Upper lobe of left lung (tissue), 6 donors: ENCODE data around the gene PLCG2. TPM values are rescaled to one million over a fixed set of nuclear protein-coding genes. Genes with fewer than 3 reads are reported as not detected.
A peak's percentile ranks its signal among the peaks of the same experiment; 100 is the strongest.

Experiments
- ATAC-seq, 2 donors: fragments of 200-7000 bp; cut with Tn5 transposase; one replicate each; pipeline ENCODE4 v1.9.1; 2022; ENCODE audit warnings: mild to moderate bottlenecking in 2 of 2, moderate library complexity in 2 of 2; ENCODE audit not compliant: low FRiP score in 2 of 2
- DNase-seq, 2 donors: peaks; one replicate each; pipeline ENCODE4 v3.0.0-alpha.2; 2019 to 2020
- H3K27ac ChIP-seq, 4 donors: fragments of 200-600 bp; sonication (generic); one replicate each; pipeline ENCODE4 v1.5.1; 2016 to 2019
- H3K27me3 ChIP-seq, 4 donors: fragments of 200-600 bp; sonication (generic); one replicate each; pipeline ENCODE4 v1.5.1; 2017 to 2019
- H3K36me3 ChIP-seq, 4 donors: fragments of 200-600 bp; sonication (generic); one replicate each; pipeline ENCODE4 v1.5.1; 2016 to 2019
- H3K4me1 ChIP-seq, 4 donors: fragments of 200-600 bp; sonication (generic); one replicate each; pipeline ENCODE4 v1.5.1; 2018 to 2019
- H3K4me3 ChIP-seq, 4 donors: fragments of 200-600 bp; sonication (generic); one replicate each; pipeline ENCODE4 v1.5.1; 2017 to 2019; ENCODE audit warnings: mild to moderate bottlenecking in 2 of 4, moderate library complexity in 1 of 4
- H3K9me3 ChIP-seq, 4 donors: fragments of 200-600 bp; sonication (generic); one replicate each; pipeline ENCODE4 v1.5.1; 2018 to 2019
- EP300 ChIP-seq, 4 donors: sonication (generic); formaldehyde crosslinking; IDR thresholded peaks; one replicate each; pipeline ENCODE4 v1.5.1; 2017; ENCODE audit warnings: antibody characterized with exemption in 4 of 4, control low read depth in 2 of 4
- POLR2A ChIP-seq, 4 donors: fragments of 450-650 bp; IDR thresholded peaks; one replicate each; pipeline ENCODE4 v1.5.1; 2016 to 2017; ENCODE audit warnings: antibody characterized with exemption in 4 of 4, mild to moderate bottlenecking in 2 of 4
- POLR2AphosphoS5 ChIP-seq, 2 donors: sonication (generic); formaldehyde crosslinking; IDR thresholded peaks; one replicate each; pipeline ENCODE4 v1.5.1; 2017; ENCODE audit warnings: antibody characterized with exemption in 2 of 2
- WGBS, 2 donors: methylation state at CpG; one replicate each; pipeline ENCODE4 v1.1.5; 2017 to 2018; 5-methylcytosine and 5-hydroxymethylcytosine counted together
- total RNA-seq, 6 donors: library from RNA; depleted of rRNA in 4 of 6; stranded (reverse); fragments of >200 nt in 4 of 6; gene quantifications; one replicate each; pipeline versions ENCODE4 v1.1.0 to v1.2.1, GENCODE V29; 2016 to 2021
- TF ChIP-seq, protein P1 (sequence below), 6 experiments: fragments of 450-650 bp in 4 of 6; fragments of 200-600 bp in 2 of 6; sonication (generic) in 2 of 6; IDR thresholded peaks; one replicate each; pipeline ENCODE4 v1.5.1; 2016 to 2019; ENCODE audit warnings: antibody characterized with exemption in 6 of 6
- donor health status: DM: no; HTN: no; CAD: no; lungs with moderate emphysema.
- donor health status: DM: no; HTN: yes; CAD: no; lungs with severe emphysema.

The PLCG2 gene
- total RNA-seq, 6 donors from 2014 or later: 13.8 to 85.9 (median 35.1) TPM

DNA sequence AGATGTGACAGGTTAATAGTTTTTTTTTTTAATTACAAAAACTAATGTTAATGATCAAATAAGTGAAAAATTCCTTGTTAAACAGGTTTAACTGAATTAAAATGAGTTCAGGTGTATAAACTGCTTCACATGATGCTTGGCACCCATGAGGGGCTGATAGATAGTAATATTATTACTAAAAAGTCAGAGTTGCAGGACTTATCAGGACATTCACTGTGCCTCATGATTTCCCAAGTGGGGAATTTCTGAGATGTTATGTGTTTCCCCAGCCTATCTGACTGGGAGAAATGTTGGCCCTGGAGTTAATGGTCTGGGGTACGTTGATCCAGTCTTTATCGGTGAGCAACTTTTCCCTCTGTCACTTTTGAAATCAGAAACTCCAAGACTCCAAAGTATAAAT is 102.1 kb downstream of the PLCG2 start:
- H3K27ac ChIP-seq: no peak overlapping the region
- H3K27me3 ChIP-seq: no peaks in the 10 kb centered on the region
- ATAC-seq: no peak
- peaks cover 0 to 7% (median 0%) of the 10 kb centered on the region in 4 donors for H3K36me3 ChIP-seq
- no peaks in the 10 kb centered on the region for H3K9me3 ChIP-seq
- no peaks in the 10 kb centered on the region for H3K4me1 ChIP-seq
- no peak overlapping the region for H3K4me3 ChIP-seq
- DNase-seq: no peak
- TF ChIP-seq, protein P1, sequence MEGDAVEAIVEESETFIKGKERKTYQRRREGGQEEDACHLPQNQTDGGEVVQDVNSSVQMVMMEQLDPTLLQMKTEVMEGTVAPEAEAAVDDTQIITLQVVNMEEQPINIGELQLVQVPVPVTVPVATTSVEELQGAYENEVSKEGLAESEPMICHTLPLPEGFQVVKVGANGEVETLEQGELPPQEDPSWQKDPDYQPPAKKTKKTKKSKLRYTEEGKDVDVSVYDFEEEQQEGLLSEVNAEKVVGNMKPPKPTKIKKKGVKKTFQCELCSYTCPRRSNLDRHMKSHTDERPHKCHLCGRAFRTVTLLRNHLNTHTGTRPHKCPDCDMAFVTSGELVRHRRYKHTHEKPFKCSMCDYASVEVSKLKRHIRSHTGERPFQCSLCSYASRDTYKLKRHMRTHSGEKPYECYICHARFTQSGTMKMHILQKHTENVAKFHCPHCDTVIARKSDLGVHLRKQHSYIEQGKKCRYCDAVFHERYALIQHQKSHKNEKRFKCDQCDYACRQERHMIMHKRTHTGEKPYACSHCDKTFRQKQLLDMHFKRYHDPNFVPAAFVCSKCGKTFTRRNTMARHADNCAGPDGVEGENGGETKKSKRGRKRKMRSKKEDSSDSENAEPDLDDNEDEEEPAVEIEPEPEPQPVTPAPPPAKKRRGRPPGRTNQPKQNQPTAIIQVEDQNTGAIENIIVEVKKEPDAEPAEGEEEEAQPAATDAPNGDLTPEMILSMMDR (IDR thresholded peaks at IDR 0.05): no peak
- TF ChIP-seq POLR2AphosphoS5 (IDR thresholded peaks at IDR 0.05): no peak
- TF ChIP-seq EP300 (IDR thresholded peaks at IDR 0.05): no peak
- TF ChIP-seq POLR2A (IDR thresholded peaks at IDR 0.05): no peak
- 86 to 98% methylated on average over 2 of the region's 2 CpGs for WGBS, 2 donors

DNA sequence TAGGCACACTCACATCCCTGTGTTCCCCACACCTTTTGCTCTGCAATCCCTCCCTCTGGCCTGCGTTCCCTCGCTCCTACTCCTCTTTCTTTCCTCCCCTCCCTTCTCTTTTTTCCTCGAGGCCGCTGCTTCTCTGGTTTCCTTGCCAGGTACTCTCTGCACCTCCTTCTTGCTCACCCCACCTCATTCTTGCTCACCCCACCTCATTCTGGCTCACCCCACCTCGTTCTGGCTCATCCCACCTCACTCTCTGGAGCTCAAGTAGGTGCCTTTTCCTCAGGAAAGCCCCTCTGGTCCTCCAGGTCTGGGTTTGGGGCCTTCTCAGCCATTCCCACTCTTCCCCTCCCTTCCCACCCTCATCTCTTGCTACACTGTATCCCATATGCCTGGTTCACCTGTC is 103.5 kb downstream of the PLCG2 start:
- no peak for ATAC-seq
- Histone ChIP-seq H3K27me3 (no peaks in the 10 kb centered on the region), H3K4me1 (no peaks in the 10 kb centered on the region), H3K4me3 (no peak overlapping the region), H3K9me3 (no peaks in the 10 kb centered on the region), H3K27ac (no peak overlapping the region), H3K36me3 (peaks cover 0 to 7% (median 0%) of the 10 kb centered on the region in 4 donors)
- no peak for TF ChIP-seq POLR2A (IDR thresholded peaks at IDR 0.05)
- no peak for TF ChIP-seq POLR2AphosphoS5 (IDR thresholded peaks at IDR 0.05)
- TF ChIP-seq EP300 (IDR thresholded peaks at IDR 0.05): no peak
- TF ChIP-seq, protein P1 (IDR thresholded peaks at IDR 0.05): no peak
- no peak for DNase-seq
- 83 to 85% methylated on average over 5 of the region's 5 CpGs for WGBS, 2 donors

DNA sequence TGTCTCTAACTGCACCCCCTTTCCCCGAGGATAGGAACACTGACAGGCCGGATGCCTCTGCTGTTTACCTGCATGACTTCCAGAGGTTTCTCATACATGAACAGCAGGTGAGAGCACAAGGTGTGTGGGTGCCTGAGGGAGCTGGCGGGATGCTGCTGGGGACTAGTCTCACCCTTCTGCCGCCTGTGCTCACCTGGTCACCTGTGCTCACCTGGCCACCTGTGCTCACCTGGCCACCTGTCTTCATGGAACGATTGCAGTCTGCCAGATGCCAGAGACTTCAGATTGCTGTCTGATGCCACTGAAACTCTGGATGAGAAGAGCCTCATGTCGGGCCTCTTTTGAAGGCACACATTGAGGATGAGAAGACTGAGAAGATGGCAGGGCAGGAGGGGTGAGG is 104.1 kb downstream of the PLCG2 start:
- Histone ChIP-seq H3K4me1 (no peaks in the 10 kb centered on the region), H3K9me3 (no peaks in the 10 kb centered on the region), H3K27ac (no peak overlapping the region), H3K27me3 (no peaks in the 10 kb centered on the region), H3K36me3 (peaks cover 0 to 7% (median 0%) of the 10 kb centered on the region in 4 donors), H3K4me3 (no peak overlapping the region)
- DNase-seq: no peak
- no peak for ATAC-seq
- TF ChIP-seq, protein P1 (IDR thresholded peaks at IDR 0.05): no peak
- TF ChIP-seq POLR2AphosphoS5 (IDR thresholded peaks at IDR 0.05) (no peak), EP300 (IDR thresholded peaks at IDR 0.05) (no peak), POLR2A (IDR thresholded peaks at IDR 0.05) (no peak)
- 92 to 96% methylated on average over 2 to 6 of the region's 6 CpGs for WGBS, 2 donors

DNA sequence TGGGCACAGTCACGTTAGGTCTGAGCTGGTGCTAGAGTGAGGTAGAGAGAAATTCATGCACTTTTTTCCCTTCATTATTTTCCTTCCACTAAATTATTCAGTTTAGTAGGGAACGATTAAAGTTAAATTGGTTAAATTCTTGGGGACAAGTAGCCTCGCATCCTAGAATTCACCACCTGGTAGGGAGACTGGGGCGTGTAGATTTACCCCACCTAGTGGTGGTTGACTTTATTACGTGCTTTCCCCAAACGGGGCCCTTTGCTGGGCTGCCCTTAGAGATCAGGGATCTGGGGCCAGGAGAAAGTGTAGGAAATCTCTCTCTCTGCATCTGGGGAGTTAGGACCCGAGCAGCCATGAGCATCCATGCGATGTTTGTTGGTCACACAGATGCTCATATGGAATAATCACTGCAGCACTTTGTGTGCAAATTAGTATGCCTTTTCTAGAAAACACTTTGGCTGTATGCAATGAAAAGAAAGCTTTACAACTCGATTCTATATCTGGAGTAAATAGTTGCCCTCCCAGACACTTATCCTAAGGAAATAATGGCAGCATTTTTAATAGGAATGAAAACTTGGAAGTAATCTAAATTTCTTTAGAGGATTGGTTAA is 107.0 kb downstream of the PLCG2 start:
- H3K36me3 ChIP-seq: peaks cover 0 to 7% (median under 1%) of the 10 kb centered on the region in 4 donors
- DNase-seq (no peak), ATAC-seq (peak in 1 of 2 donors; percentile 54)
- H3K4me3 ChIP-seq: no peak overlapping the region
- no peaks in the 10 kb centered on the region for H3K9me3 ChIP-seq
- no peak overlapping the region for H3K27ac ChIP-seq
- peaks cover 0 to 4% (median 0%) of the 10 kb centered on the region in 4 donors for H3K4me1 ChIP-seq
- 39 to 54% methylated on average over 9 of the region's 9 CpGs for WGBS, 2 donors
- TF ChIP-seq POLR2AphosphoS5 (IDR thresholded peaks at IDR 0.05) (no peak), EP300 (IDR thresholded peaks at IDR 0.05) (no peak), POLR2A (IDR thresholded peaks at IDR 0.05) (no peak)
- TF ChIP-seq, protein P1 (IDR thresholded peaks at IDR 0.05): peak; percentile 45 to 55 (median 50)
- H3K27me3 ChIP-seq: no peaks in the 10 kb centered on the region
